Measurements from ENCODE around the gene CEACAM21. TPM values are rescaled to one million over a fixed set of nuclear protein-coding genes. Genes with fewer than 3 reads are reported as not detected.

CEACAM21 gene
- total RNA-seq, 2 experiments from 2014 or later = 30.7 to 34.9 TPM

DNA sequence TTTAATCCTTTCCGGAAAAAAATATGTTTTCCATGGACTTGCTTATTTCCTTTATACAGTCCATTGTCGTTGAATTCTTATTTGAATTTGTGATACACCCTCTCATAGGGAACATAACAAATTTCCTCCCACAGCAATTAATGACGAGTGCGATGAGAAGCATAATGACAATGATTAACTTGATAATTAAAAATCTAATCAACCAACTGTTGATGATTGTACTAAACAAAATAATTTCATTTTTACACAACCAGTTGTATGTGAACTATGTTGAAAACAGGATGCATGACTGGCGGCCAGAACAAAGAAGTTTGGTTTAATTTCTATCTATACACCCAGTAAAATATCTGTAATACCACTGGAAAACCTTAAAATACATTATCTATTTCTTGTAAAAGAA, 26.1 kb upstream of the CEACAM21 start:
- Histone ChIP-seq H3K4me1 (ENCODE audit: insufficient read depth, low read length) (peaks cover 46% of the 10 kb centered on the region), H3K9me3 (ENCODE audit: control insufficient read depth in 1 of 2, insufficient read depth in 1 of 2, low read length in 2 of 2) (no peaks in the 10 kb centered on the region), H3K27ac (ENCODE audit: low read depth in 1 of 2, low read length in 2 of 2) (peak overlapping the region; percentile 37 to 62), H3K36me3 (ENCODE audit: insufficient read depth, low read length) (peaks cover 9% of the 10 kb centered on the region), H3K4me3 (ENCODE audit: low read length) (peak overlapping the region; percentile 74), H3K27me3 (ENCODE audit: control insufficient read depth in 1 of 2, insufficient read depth in 2 of 2, low read length in 2 of 2) (no peaks in the 10 kb centered on the region)
- Mint-ChIP-seq H3K27me3 (no peaks in the 10 kb centered on the region), H3K36me3 (ENCODE audit: low read depth) (peaks cover 58% of the 10 kb centered on the region), H3K27ac (peak overlapping the region; percentile 82), H3K9me3 (no peaks in the 10 kb centered on the region), H3K4me1 (ENCODE audit: low read depth) (peaks cover 70% of the 10 kb centered on the region), H3K4me3 (peak overlapping the region; percentile 97)
- POLR2A ChIA-PET = interaction anchor here (0.6 to 10.0 kb wide), 12 partner anchors 10 to 1129 kb away, joined by 3 to 286 read pairs (median 4); partner anchors contain the start of genes B9D2, DMAC2 and HNRNPUL1
- no peak for ATAC-seq (ENCODE audit: poor library complexity)
- no peak for DNase-seq
- CTCF ChIA-PET = interaction anchor here (0.7 to 1.9 kb wide), 6 partner anchors 8 to 101 kb away, joined by 3 to 10 read pairs (median 4); no protein-coding TSS in a partner anchor
- intact Hi-C loops (cut with DNase I, micrococcal nuclease) = loop anchor here (2.0 to 10.0 kb wide), 4 partner anchors 19 to 335 kb away; partner anchors contain the start of genes ARHGEF1 (in 1 of the 2) and TGFB1 (in 1 of the 2)
- TF ChIP-seq, protein P1, sequence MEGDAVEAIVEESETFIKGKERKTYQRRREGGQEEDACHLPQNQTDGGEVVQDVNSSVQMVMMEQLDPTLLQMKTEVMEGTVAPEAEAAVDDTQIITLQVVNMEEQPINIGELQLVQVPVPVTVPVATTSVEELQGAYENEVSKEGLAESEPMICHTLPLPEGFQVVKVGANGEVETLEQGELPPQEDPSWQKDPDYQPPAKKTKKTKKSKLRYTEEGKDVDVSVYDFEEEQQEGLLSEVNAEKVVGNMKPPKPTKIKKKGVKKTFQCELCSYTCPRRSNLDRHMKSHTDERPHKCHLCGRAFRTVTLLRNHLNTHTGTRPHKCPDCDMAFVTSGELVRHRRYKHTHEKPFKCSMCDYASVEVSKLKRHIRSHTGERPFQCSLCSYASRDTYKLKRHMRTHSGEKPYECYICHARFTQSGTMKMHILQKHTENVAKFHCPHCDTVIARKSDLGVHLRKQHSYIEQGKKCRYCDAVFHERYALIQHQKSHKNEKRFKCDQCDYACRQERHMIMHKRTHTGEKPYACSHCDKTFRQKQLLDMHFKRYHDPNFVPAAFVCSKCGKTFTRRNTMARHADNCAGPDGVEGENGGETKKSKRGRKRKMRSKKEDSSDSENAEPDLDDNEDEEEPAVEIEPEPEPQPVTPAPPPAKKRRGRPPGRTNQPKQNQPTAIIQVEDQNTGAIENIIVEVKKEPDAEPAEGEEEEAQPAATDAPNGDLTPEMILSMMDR (IDR thresholded peaks at IDR 0.05) = no peak

DNA sequence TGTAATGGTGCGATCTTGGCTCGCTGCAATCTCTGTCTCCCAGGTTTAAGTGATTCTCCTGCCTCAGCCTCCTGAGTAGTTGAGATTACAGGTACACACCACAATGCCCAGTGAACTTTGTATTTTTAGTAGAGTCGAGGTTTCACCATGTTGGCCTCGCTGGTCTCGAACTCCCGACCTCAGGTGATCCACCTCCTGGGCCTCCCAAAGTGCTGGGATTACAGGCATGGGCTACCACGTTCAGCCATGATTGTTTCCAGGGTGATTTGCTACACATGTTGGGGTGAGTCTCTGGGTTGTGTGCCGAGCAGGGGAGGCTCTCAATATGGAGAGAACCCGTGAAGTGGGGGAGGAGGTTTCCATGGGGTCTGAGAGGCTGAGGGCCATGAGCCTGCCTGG, 24.8 kb upstream of the CEACAM21 start:
- Histone ChIP-seq H3K36me3 (ENCODE audit: insufficient read depth, low read length) (peaks cover 13% of the 10 kb centered on the region), H3K4me3 (ENCODE audit: low read length) (peak overlapping the region; percentile 74), H3K27me3 (ENCODE audit: control insufficient read depth in 1 of 2, insufficient read depth in 2 of 2, low read length in 2 of 2) (no peaks in the 10 kb centered on the region), H3K4me1 (ENCODE audit: insufficient read depth, low read length) (peaks cover 39% of the 10 kb centered on the region), H3K9me3 (ENCODE audit: control insufficient read depth in 1 of 2, insufficient read depth in 1 of 2, low read length in 2 of 2) (no peaks in the 10 kb centered on the region), H3K27ac (ENCODE audit: low read depth in 1 of 2, low read length in 2 of 2) (peak overlapping the region; percentile 57 to 62)
- Mint-ChIP-seq H3K9me3 (no peaks in the 10 kb centered on the region), H3K4me3 (peak overlapping the region; percentile 97), H3K4me1 (ENCODE audit: low read depth) (peaks cover 70% of the 10 kb centered on the region), H3K27me3 (no peaks in the 10 kb centered on the region), H3K27ac (peak overlapping the region; percentile 82), H3K36me3 (ENCODE audit: low read depth) (peaks cover 71% of the 10 kb centered on the region)
- intact Hi-C loops (cut with DNase I, micrococcal nuclease) = loop anchor here in 1 of 2 experiments (10.0 kb wide), 1 partner anchor 334 kb away; the partner anchor contains the start of gene ARHGEF1
- ChIA-PET CTCF (no interaction called here), POLR2A (interaction anchor here (1.0 to 4.6 kb wide), 3 partner anchors 9 to 20 kb away, joined by 3 to 65 read pairs (median 6); no protein-coding TSS in a partner anchor)
- TF ChIP-seq, protein P1 (IDR thresholded peaks at IDR 0.05) = no peak
- DNase-seq (peak in 1 of 14 experiments; percentile 21), ATAC-seq (ENCODE audit: poor library complexity) (no peak)

DNA sequence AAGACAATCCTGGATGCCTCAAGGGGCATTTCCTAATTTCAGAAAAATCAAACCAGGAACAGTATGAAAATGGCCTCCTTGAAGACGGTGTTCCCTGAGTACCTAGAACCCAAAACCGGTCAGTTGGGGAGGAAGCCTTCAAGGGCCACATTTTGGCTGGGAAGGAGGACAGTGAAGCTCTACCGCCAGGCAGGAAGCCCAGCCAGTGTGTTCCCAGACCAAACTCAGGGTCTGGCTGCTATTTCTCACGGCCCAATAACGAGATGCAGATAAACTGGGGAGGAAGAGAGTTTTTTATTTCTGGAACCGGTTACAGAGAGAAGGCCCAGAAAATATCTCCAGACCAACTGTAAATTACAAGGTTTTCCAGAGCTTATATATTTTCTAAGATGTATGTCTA, 24.3 kb upstream of the CEACAM21 start:
- peaks cover 38% of the 10 kb centered on the region for H3K4me1 ChIP-seq (ENCODE audit: insufficient read depth, low read length)
- Mint-ChIP-seq H3K4me1 (ENCODE audit: low read depth) (peaks cover 70% of the 10 kb centered on the region), H3K36me3 (ENCODE audit: low read depth) (peaks cover 76% of the 10 kb centered on the region), H3K9me3 (no peaks in the 10 kb centered on the region), H3K4me3 (peak overlapping the region; percentile 97), H3K27ac (peak overlapping the region; percentile 82), H3K27me3 (no peaks in the 10 kb centered on the region)
- DNase-seq = peak in 1 of 14 experiments; percentile 26
- ChIA-PET POLR2A (interaction anchor here (1.0 to 4.6 kb wide), 4 partner anchors 9 to 21 kb away, joined by 3 to 65 read pairs (median 4); no protein-coding TSS in a partner anchor), CTCF (no interaction called here)
- peak overlapping the region; percentile 57 to 62 for H3K27ac ChIP-seq (ENCODE audit: low read depth in 1 of 2, low read length in 2 of 2)
- ATAC-seq (ENCODE audit: poor library complexity) = no peak
- TF ChIP-seq, protein P1 (IDR thresholded peaks at IDR 0.05) = no peak
- H3K4me3 ChIP-seq (ENCODE audit: low read length) = peak overlapping the region; percentile 74
- peaks cover 13% of the 10 kb centered on the region for H3K36me3 ChIP-seq (ENCODE audit: insufficient read depth, low read length)
- no peaks in the 10 kb centered on the region for H3K27me3 ChIP-seq (ENCODE audit: control insufficient read depth in 1 of 2, insufficient read depth in 2 of 2, low read length in 2 of 2)
- intact Hi-C loops (cut with DNase I, micrococcal nuclease) = loop anchor here (2.0 to 10.0 kb wide), 2 partner anchors 31 to 333 kb away; partner anchors contain the start of gene ARHGEF1 (in 1 of the 2)
- no peaks in the 10 kb centered on the region for H3K9me3 ChIP-seq (ENCODE audit: control insufficient read depth in 1 of 2, insufficient read depth in 1 of 2, low read length in 2 of 2)

Data from CD4-positive, alpha-beta T cell (primary cell).